OCI-LY3 (cell line): ENCODE data around the gene ZSWIM6.

Source experiments
- H2AFZ ChIP-seq: fragments of 200-600, 300-600 bp; shearing (Covaris generic); 2 replicates; pipeline ENCODE4 v1.6.0; 2014; ENCODE audit warnings: antibody characterized with exemption, low read depth, low read length
- H3K27ac ChIP-seq: fragments of 200-600, 300-600 bp; sonication (generic); 2 replicates; pipeline ENCODE4 v1.5.1; 2014; ENCODE audit warnings: mild to moderate bottlenecking, low read length, moderate library complexity, mixed read lengths
- H3K27me3 ChIP-seq: fragments of 200-600, 300-600 bp; sonication (generic); 2 replicates; pipeline ENCODE4 v1.6.1; 2014; ENCODE audit warnings: low read depth, low read length, mixed read lengths
- H3K36me3 ChIP-seq: fragments of 200-600, 300-600 bp; sonication (generic); replicated peaks from 2 replicates; pipeline ENCODE3; 2014; ENCODE audit warnings: low read depth, low read length, mixed read lengths
- H3K4me1 ChIP-seq: fragments of 300-600, 200-600 bp; sonication (generic); 2 replicates; pipeline ENCODE4 v1.6.1; 2014; ENCODE audit warnings: low read length, mixed read lengths
- H3K4me2 ChIP-seq: fragments of 200-600, 300-600 bp; sonication (generic); 2 replicates; pipeline ENCODE4 v1.6.1; 2014; ENCODE audit warnings: low read length, mixed read lengths
- H3K4me3 ChIP-seq: fragments of 300-600, 200-600 bp; sonication (generic); 2 replicates; pipeline ENCODE4 v1.5.1; 2014; ENCODE audit warnings: antibody characterized with exemption, mild to moderate bottlenecking, low read length, moderate library complexity
- H3K79me2 ChIP-seq: fragments of 300-600, 200-600 bp; shearing (Covaris generic); 2 replicates; pipeline ENCODE4 v1.6.1; 2014; ENCODE audit warnings: mild to moderate bottlenecking, low read length, mixed read lengths
- H3K9ac ChIP-seq: fragments of 300-600, 200-600 bp; shearing (Covaris generic); 2 replicates; pipeline ENCODE4 v1.6.0; 2014; ENCODE audit warnings: mild to moderate bottlenecking, low read length, moderate library complexity
- H3K9me3 ChIP-seq: fragments of 200-600, 300-600 bp; shearing (Covaris generic); 2 replicates; pipeline ENCODE4 v1.6.1; 2014; ENCODE audit warnings: low read length, mixed read lengths; ENCODE audit not compliant: insufficient read depth
- H4K20me1 ChIP-seq: fragments of 200-600, 300-600 bp; sonication (generic); 2 replicates; pipeline ENCODE4 v1.6.1; 2016; ENCODE audit warnings: low read length, mixed read lengths; ENCODE audit not compliant: insufficient read depth
- EZH2phosphoT487 ChIP-seq: fragments of 200-600 bp; shearing (Covaris generic); IDR thresholded peaks from 2 replicates; pipeline ENCODE4 v1.6.1; 2018; ENCODE audit warnings: antibody characterized with exemption, mixed run types, low read depth
- TF ChIP-seq, protein P1 (sequence below): fragments of 200-600, 300-600 bp; sonication (generic); IDR thresholded peaks from 2 replicates; pipeline ENCODE4 v1.5.1; 2014; ENCODE audit warnings: antibody characterized with exemption, low read length, low read depth

Gene ZSWIM6

GRCh38 chr5:61450493-61451279 is 118.6 kb downstream of the ZSWIM6 start:
- TF ChIP-seq EZH2phosphoT487 = no peak
- TF ChIP-seq, protein P1, sequence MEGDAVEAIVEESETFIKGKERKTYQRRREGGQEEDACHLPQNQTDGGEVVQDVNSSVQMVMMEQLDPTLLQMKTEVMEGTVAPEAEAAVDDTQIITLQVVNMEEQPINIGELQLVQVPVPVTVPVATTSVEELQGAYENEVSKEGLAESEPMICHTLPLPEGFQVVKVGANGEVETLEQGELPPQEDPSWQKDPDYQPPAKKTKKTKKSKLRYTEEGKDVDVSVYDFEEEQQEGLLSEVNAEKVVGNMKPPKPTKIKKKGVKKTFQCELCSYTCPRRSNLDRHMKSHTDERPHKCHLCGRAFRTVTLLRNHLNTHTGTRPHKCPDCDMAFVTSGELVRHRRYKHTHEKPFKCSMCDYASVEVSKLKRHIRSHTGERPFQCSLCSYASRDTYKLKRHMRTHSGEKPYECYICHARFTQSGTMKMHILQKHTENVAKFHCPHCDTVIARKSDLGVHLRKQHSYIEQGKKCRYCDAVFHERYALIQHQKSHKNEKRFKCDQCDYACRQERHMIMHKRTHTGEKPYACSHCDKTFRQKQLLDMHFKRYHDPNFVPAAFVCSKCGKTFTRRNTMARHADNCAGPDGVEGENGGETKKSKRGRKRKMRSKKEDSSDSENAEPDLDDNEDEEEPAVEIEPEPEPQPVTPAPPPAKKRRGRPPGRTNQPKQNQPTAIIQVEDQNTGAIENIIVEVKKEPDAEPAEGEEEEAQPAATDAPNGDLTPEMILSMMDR = no peak
- Histone ChIP-seq H3K9ac (no peak overlapping the region), H3K79me2 (no peaks in the 10 kb centered on the region), H3K27ac (no peak overlapping the region), H4K20me1 (no peaks in the 10 kb centered on the region), H2AFZ (no peak overlapping the region), H3K9me3 (no peaks in the 10 kb centered on the region), H3K4me3 (no peak overlapping the region), H3K27me3 (no peaks in the 10 kb centered on the region), H3K4me1 (no peaks in the 10 kb centered on the region), H3K4me2 (no peak overlapping the region), H3K36me3 (no peaks in the 10 kb centered on the region)

GRCh38 chr5:61455179-61456006 is 123.3 kb downstream of the ZSWIM6 start:
- no peaks in the 10 kb centered on the region for H3K79me2 ChIP-seq
- no peaks in the 10 kb centered on the region for H3K27me3 ChIP-seq
- no peaks in the 10 kb centered on the region for H3K4me1 ChIP-seq
- no peaks in the 10 kb centered on the region for H3K36me3 ChIP-seq
- no peak overlapping the region for H3K4me3 ChIP-seq
- H4K20me1 ChIP-seq = no peaks in the 10 kb centered on the region
- no peak for TF ChIP-seq EZH2phosphoT487
- TF ChIP-seq, protein P1 = no peak
- H3K27ac ChIP-seq = no peak overlapping the region
- no peak overlapping the region for H3K9ac ChIP-seq
- H3K9me3 ChIP-seq = no peaks in the 10 kb centered on the region
- H2AFZ ChIP-seq = no peak overlapping the region
- H3K4me2 ChIP-seq = no peak overlapping the region

DNA sequence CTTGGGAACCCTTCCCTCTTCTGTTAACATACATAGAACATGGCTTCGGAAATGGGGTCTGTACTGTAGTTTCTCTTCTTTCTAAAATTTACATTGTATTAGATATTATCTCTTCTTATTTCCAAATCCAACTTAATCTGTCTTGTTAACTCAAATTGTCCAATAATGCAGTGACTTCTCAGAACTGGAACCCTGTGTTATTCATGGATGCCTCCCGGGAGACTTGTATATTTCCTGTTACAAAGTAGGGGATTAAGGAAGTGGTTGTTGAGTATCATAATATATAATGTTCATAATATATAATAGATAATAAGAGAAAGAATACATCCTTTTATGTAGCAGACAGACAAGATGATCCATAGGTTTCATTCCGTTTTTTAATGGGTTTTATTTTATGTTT is 128.4 kb downstream of the ZSWIM6 start:
- 0 out of 2 replicates have a peak, but pooled peaks cover 2% of the 10 kb centered on the region for H4K20me1 ChIP-seq
- no peaks in the 10 kb centered on the region for H3K9me3 ChIP-seq
- H3K4me3 ChIP-seq = no peak overlapping the region
- no peak overlapping the region for H3K9ac ChIP-seq
- H3K79me2 ChIP-seq = no peaks in the 10 kb centered on the region
- TF ChIP-seq, protein P1 = no peak
- no peak for TF ChIP-seq EZH2phosphoT487
- H3K36me3 ChIP-seq = no peaks in the 10 kb centered on the region
- H3K4me2 ChIP-seq = no peak overlapping the region
- no peak overlapping the region for H3K27ac ChIP-seq
- H3K27me3 ChIP-seq = no peaks in the 10 kb centered on the region
- no peak overlapping the region for H2AFZ ChIP-seq
- no peaks in the 10 kb centered on the region for H3K4me1 ChIP-seq

DNA sequence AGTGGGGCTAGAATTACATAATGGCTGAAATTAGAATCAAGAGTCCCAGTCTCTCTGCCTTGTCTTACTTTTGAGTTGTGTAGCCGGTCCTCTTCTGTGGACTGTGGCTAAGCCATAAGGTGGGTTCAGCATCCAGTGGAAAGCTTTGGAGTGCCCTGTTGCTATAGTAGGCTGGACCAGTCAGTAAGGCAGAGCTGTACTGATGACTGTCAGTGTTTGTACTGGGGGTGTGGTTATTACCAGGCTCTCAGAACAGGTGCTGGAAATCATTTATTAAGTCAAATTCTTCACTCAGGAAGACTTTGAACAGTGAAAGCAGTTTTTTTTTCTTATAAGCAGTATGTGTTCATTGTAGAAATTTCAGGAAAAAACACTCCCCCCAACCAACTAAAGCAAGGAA is 129.4 kb downstream of the ZSWIM6 start:
- Histone ChIP-seq H3K9ac (no peak overlapping the region), H2AFZ (no peak overlapping the region), H3K27ac (no peak overlapping the region), H3K9me3 (no peaks in the 10 kb centered on the region), H3K79me2 (no peaks in the 10 kb centered on the region), H3K4me3 (no peak overlapping the region), H3K27me3 (no peaks in the 10 kb centered on the region), H3K4me2 (no peak overlapping the region), H3K36me3 (no peaks in the 10 kb centered on the region), H3K4me1 (no peaks in the 10 kb centered on the region), H4K20me1 (peaks cover 2% of the 10 kb centered on the region; the same call in 1 of the 2 replicates)
- TF ChIP-seq, protein P1 = no peak
- TF ChIP-seq EZH2phosphoT487 = no peak
